ENCODE results near the gene C13orf46. TPM values are rescaled to one million over a fixed set of nuclear protein-coding genes. Genes with fewer than 3 reads are reported as not detected.

The C13orf46 gene
- total RNA-seq, 1 donor from 2014 or later = 0.33 TPM

GRCh38 chr13:113972451-113973217 lies 1.2 kb downstream of the C13orf46 start:
- no peak overlapping the region for H3K27ac ChIP-seq (replicated peaks)
- DNase-seq = no peak
- H3K4me1 ChIP-seq = peaks cover 28% of the 10 kb centered on the region
- intact Hi-C loops (cut with micrococcal nuclease) = no loop called here
- H3K9me3 ChIP-seq (replicated peaks) = no peaks in the 10 kb centered on the region
- H3K4me3 ChIP-seq = no peak overlapping the region
- no peak for TF ChIP-seq CTCF (IDR thresholded peaks at IDR 0.05; ENCODE audit: borderline replicate concordance)
- no peaks in the 10 kb centered on the region for H3K27me3 ChIP-seq (ENCODE audit: low read depth)
- peaks cover 15% of the 10 kb centered on the region for H3K36me3 ChIP-seq

GRCh38 chr13:113971471-113972231 lies 2.2 kb downstream of the C13orf46 start:
- TF ChIP-seq CTCF (IDR thresholded peaks at IDR 0.05; ENCODE audit: borderline replicate concordance) = no peak
- Histone ChIP-seq H3K4me3 (no peak overlapping the region), H3K27me3 (ENCODE audit: low read depth) (no peaks in the 10 kb centered on the region), H3K36me3 (peaks cover 15% of the 10 kb centered on the region), H3K4me1 (peaks cover 28% of the 10 kb centered on the region), H3K27ac (replicated peaks) (peak overlapping the region; percentile 83), H3K9me3 (replicated peaks) (no peaks in the 10 kb centered on the region)
- DNase-seq = peak; percentile 12
- intact Hi-C loops (cut with micrococcal nuclease) = no loop called here

GRCh38 chr13:113970810-113971470 lies 2.9 kb downstream of the C13orf46 start:
- DNase-seq = peak; percentile 68
- no peaks in the 10 kb centered on the region for H3K9me3 ChIP-seq (replicated peaks)
- no peak for TF ChIP-seq CTCF (IDR thresholded peaks at IDR 0.05; ENCODE audit: borderline replicate concordance)
- intact Hi-C loops (cut with micrococcal nuclease) = no loop called here
- no peak overlapping the region for H3K4me3 ChIP-seq
- H3K27ac ChIP-seq (replicated peaks) = peak overlapping the region; percentile 83
- H3K36me3 ChIP-seq = peaks cover 15% of the 10 kb centered on the region
- peaks cover 28% of the 10 kb centered on the region for H3K4me1 ChIP-seq
- H3K27me3 ChIP-seq (ENCODE audit: low read depth) = no peaks in the 10 kb centered on the region

GRCh38 chr13:113969973-113970611 lies 3.8 kb downstream of the C13orf46 start:
- no peaks in the 10 kb centered on the region for H3K27me3 ChIP-seq (ENCODE audit: low read depth)
- peaks cover 28% of the 10 kb centered on the region for H3K4me1 ChIP-seq
- no peak for TF ChIP-seq CTCF (IDR thresholded peaks at IDR 0.05; ENCODE audit: borderline replicate concordance)
- intact Hi-C loops (cut with micrococcal nuclease) = no loop called here
- H3K27ac ChIP-seq (replicated peaks) = peak overlapping the region; percentile 83
- no peak overlapping the region for H3K4me3 ChIP-seq
- H3K9me3 ChIP-seq (replicated peaks) = no peaks in the 10 kb centered on the region
- peak; percentile 16 for DNase-seq
- H3K36me3 ChIP-seq = peaks cover 8% of the 10 kb centered on the region

- Histone ChIP-seq H3K4me3 (no peak overlapping the region), H3K9me3 (replicated peaks) (no peaks in the 10 kb centered on the region), H3K4me1 (peaks cover 28% of the 10 kb centered on the region), H3K36me3 (peaks cover 2% of the 10 kb centered on the region), H3K27ac (replicated peaks) (no peak overlapping the region), H3K27me3 (ENCODE audit: low read depth) (no peaks in the 10 kb centered on the region)
- TF ChIP-seq CTCF (IDR thresholded peaks at IDR 0.05; ENCODE audit: borderline replicate concordance) = no peak
- intact Hi-C loops (cut with micrococcal nuclease) = no loop called here
- DNase-seq = peak; percentile 7
These were observed 4.4 kb downstream of the C13orf46 start for GRCh38 chr13:113969311-113969972.
